Right forelimb (tissue), 1 donor: Measurements from ENCODE around the gene TCF7L1.
"Not testable (repeated sequence)": the region's sequence is repeated elsewhere in the genome, so short reads cannot be mapped to it uniquely, and the experiment has no call there.

ENCODE experiments used
- DNase-seq: peaks from one replicate; pipeline ENCODE4 v3.0.0-alpha.2; 2018

Gene TCF7L1

GRCh38 chr2:85132834-85133637, at the start of gene TCF7L1:
TCF7L1 (plus strand) TSS chr2:85133392; CDS start chr2:85133685, 293 bp downstream.
- peak; percentile 96 for DNase-seq

- no peak for DNase-seq
Measured at GRCh38 chr2:85085563-85085962, 47.6 kb upstream of the TCF7L1 start.

- no peak for DNase-seq
Measured at GRCh38 chr2:85087541-85087940, 45.7 kb upstream of the TCF7L1 start.

- DNase-seq, result no peak
Measured at GRCh38 chr2:85088921-85089320, 44.3 kb upstream of the TCF7L1 start.

- peak; percentile 70 for DNase-seq
Measured at GRCh38 chr2:85089585-85089984, 43.6 kb upstream of the TCF7L1 start.

GRCh38 chr2:85091838-85092237, 41.4 kb upstream of the TCF7L1 start:
- no peak for DNase-seq

GRCh38 chr2:85095094-85095493, 38.1 kb upstream of the TCF7L1 start:
- DNase-seq, result no peak

- DNase-seq, result no peak
Measured at GRCh38 chr2:85096616-85097015, 36.6 kb upstream of the TCF7L1 start.

- no peak for DNase-seq
Measured at GRCh38 chr2:85104228-85104627, 29.0 kb upstream of the TCF7L1 start.

- DNase-seq, result no peak
Measured at GRCh38 chr2:85106489-85107180, 26.6 kb upstream of the TCF7L1 start.

GRCh38 chr2:85110991-85111560, 22.1 kb upstream of the TCF7L1 start:
- no peak for DNase-seq

- no peak for DNase-seq
Measured at GRCh38 chr2:85111819-85112281, 21.3 kb upstream of the TCF7L1 start.

GRCh38 chr2:85112906-85113625, 20.1 kb upstream of the TCF7L1 start:
- DNase-seq, result no peak

GRCh38 chr2:85114586-85115330, 18.4 kb upstream of the TCF7L1 start:
- DNase-seq, result no peak

- DNase-seq, result no peak
Measured at GRCh38 chr2:85116207-85116606, 17.0 kb upstream of the TCF7L1 start.

- no peak for DNase-seq
Measured at GRCh38 chr2:85119900-85120299, 13.3 kb upstream of the TCF7L1 start.

GRCh38 chr2:85120363-85120762, 12.8 kb upstream of the TCF7L1 start:
- DNase-seq, result no peak

- DNase-seq, result not testable (repeated sequence)
Measured at GRCh38 chr2:85126462-85126861, 6.7 kb upstream of the TCF7L1 start.

- no peak for DNase-seq
Measured at GRCh38 chr2:85129861-85130260, 3.3 kb upstream of the TCF7L1 start.

- no peak for DNase-seq
Measured at GRCh38 chr2:85130407-85130806, 2.8 kb upstream of the TCF7L1 start.

- no peak for DNase-seq
Measured at GRCh38 chr2:85131116-85131515, 2.1 kb upstream of the TCF7L1 start.

GRCh38 chr2:85132397-85132796, 795 bp upstream of the TCF7L1 start:
- no peak for DNase-seq
